Osteoblast (primary cell): ENCODE measurements around the gene SHROOM3. TPM values are rescaled to one million over a fixed set of nuclear protein-coding genes. Genes with fewer than 3 reads are reported as not detected.

ENCODE experiments used
- DNase-seq: peaks from one replicate; pipeline ENCODE4 v3.0.0; 2011; ENCODE audit warnings: low spot score, mixed read lengths; ENCODE audit not compliant: insufficient read length; ENCODE audit errors: missing footprints
- H2AFZ ChIP-seq: 2 replicates; pipeline ENCODE4 v1.6.0; 2011; ENCODE audit warnings: mild to moderate bottlenecking, low read length
- H3K27ac ChIP-seq: 2 replicates; pipeline ENCODE4 v1.5.1; 2011; ENCODE audit warnings: mild to moderate bottlenecking, low read depth, low read length, moderate library complexity
- H3K27me3 ChIP-seq: 2 replicates; pipeline ENCODE4 v1.6.0; 2012; ENCODE audit warnings: mild to moderate bottlenecking, control low read depth, inconsistent platforms, low read length, moderate library complexity; ENCODE audit not compliant: insufficient read depth
- H3K36me3 ChIP-seq: 2 replicates; pipeline ENCODE4 v1.5.1; 2011; ENCODE audit warnings: mild to moderate bottlenecking, low read length, control low read depth, moderate library complexity; ENCODE audit not compliant: insufficient read depth
- H3K4me1 ChIP-seq: 2 replicates; pipeline ENCODE4 v1.5.1; 2011; ENCODE audit warnings: mild to moderate bottlenecking, low read length, control low read depth, moderate library complexity; ENCODE audit not compliant: insufficient read depth
- H3K4me2 ChIP-seq: 2 replicates; pipeline ENCODE4 v1.6.0; 2011; ENCODE audit warnings: mild to moderate bottlenecking, low read length; ENCODE audit not compliant: insufficient read depth
- H3K4me3 ChIP-seq: fragments of 200-600 bp; sonication (generic); 3 replicates; pipeline ENCODE4 v1.5.1; 2012; ENCODE audit warnings: mild to moderate bottlenecking, low read length, inconsistent platforms; ENCODE audit not compliant: insufficient read depth
- H3K79me2 ChIP-seq: 2 replicates; pipeline ENCODE4 v1.6.0; 2012; ENCODE audit warnings: mild to moderate bottlenecking, low read length, control low read depth, inconsistent platforms; ENCODE audit not compliant: insufficient read depth
- H3K9me3 ChIP-seq: 2 replicates; pipeline ENCODE4 v1.5.1; 2011; ENCODE audit warnings: low read depth, low read length, control low read depth
- H4K20me1 ChIP-seq: 2 replicates; pipeline ENCODE4 v1.6.0; 2012; ENCODE audit warnings: mild to moderate bottlenecking, low read length, control low read depth; ENCODE audit not compliant: insufficient read depth
- total RNA-seq: library from RNA; depleted of rRNA; stranded (reverse); fragments of >200 nt; gene quantifications from 2 replicates; pipeline ENCODE4 v1.2.3, GENCODE V29; 2012
- TF ChIP-seq, protein P1 (sequence below): IDR thresholded peaks from 2 replicates; pipeline ENCODE4 v1.5.1; 2011; ENCODE audit warnings: mild to moderate bottlenecking, low read depth, low read length, moderate library complexity; ENCODE audit errors: extremely low read depth

SHROOM3 gene
- total RNA-seq, 1 donor = 9.8 TPM

DNA sequence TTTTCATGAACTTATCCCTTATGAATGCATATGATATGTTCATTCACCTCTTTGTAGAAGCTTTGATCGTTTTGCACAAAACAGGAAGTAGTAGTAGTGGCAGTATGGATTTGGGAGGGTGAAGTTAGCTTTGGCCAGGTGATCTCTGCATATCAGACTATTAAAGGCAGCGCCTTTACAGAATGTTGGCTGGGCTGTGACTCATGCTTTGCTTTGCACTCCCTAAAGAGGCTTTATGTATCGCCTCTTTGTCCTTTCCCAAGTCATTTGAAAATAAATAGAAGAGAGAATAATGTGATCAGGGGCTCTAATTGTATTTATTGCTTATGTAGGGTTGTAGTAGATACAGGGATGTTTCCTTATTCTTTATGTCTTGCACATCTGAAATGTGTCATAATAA is 50.4 kb downstream of the SHROOM3 start:
- no peak for DNase-seq
- Histone ChIP-seq H3K4me3 (no peak overlapping the region), H2AFZ (no peak overlapping the region), H3K4me1 (no peaks in the 10 kb centered on the region), H3K27me3 (no peaks in the 10 kb centered on the region), H3K79me2 (no peaks in the 10 kb centered on the region), H3K9me3 (no peaks in the 10 kb centered on the region), H3K36me3 (no peaks in the 10 kb centered on the region), H3K27ac (no peak overlapping the region), H3K4me2 (no peak overlapping the region), H4K20me1 (no peaks in the 10 kb centered on the region)
- TF ChIP-seq, protein P1, sequence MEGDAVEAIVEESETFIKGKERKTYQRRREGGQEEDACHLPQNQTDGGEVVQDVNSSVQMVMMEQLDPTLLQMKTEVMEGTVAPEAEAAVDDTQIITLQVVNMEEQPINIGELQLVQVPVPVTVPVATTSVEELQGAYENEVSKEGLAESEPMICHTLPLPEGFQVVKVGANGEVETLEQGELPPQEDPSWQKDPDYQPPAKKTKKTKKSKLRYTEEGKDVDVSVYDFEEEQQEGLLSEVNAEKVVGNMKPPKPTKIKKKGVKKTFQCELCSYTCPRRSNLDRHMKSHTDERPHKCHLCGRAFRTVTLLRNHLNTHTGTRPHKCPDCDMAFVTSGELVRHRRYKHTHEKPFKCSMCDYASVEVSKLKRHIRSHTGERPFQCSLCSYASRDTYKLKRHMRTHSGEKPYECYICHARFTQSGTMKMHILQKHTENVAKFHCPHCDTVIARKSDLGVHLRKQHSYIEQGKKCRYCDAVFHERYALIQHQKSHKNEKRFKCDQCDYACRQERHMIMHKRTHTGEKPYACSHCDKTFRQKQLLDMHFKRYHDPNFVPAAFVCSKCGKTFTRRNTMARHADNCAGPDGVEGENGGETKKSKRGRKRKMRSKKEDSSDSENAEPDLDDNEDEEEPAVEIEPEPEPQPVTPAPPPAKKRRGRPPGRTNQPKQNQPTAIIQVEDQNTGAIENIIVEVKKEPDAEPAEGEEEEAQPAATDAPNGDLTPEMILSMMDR = no peak

- H3K27ac ChIP-seq = no peak overlapping the region
- H3K4me2 ChIP-seq = no peak overlapping the region
- no peaks in the 10 kb centered on the region for H3K9me3 ChIP-seq
- H4K20me1 ChIP-seq = no peaks in the 10 kb centered on the region
- H3K79me2 ChIP-seq = no peaks in the 10 kb centered on the region
- H3K4me1 ChIP-seq = no peaks in the 10 kb centered on the region
- H3K4me3 ChIP-seq = no peak overlapping the region
- TF ChIP-seq, protein P1 = no peak
- peak; percentile 19 for DNase-seq
- H3K27me3 ChIP-seq = no peaks in the 10 kb centered on the region
- H3K36me3 ChIP-seq = no peaks in the 10 kb centered on the region
- no peak overlapping the region for H2AFZ ChIP-seq
These were observed 51.7 kb downstream of the SHROOM3 start for GRCh38 chr4:76486588-76487276.

DNA sequence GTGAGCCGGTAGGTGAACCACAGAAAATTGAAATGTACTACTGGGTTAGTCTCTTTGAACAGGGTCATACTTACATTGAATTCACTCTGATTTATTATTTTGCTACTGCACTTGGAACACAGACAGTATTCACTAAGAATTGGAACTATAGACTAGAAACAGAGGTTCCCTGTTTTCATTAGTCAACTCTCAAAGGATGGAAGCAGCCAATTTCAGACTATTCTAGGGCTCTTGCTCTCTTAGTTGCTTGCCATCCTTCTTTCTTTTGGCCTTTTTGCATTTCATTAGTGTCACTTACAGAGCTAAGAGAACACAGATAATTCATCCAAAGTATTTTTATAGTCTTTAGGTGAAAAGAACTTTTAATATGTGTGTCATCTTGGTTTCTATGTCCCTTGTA is 52.6 kb downstream of the SHROOM3 start:
- Histone ChIP-seq H3K9me3 (no peaks in the 10 kb centered on the region), H3K27me3 (no peaks in the 10 kb centered on the region), H3K4me3 (no peak overlapping the region), H2AFZ (no peak overlapping the region), H3K27ac (no peak overlapping the region), H3K79me2 (no peaks in the 10 kb centered on the region), H3K4me2 (no peak overlapping the region), H3K4me1 (no peaks in the 10 kb centered on the region), H3K36me3 (no peaks in the 10 kb centered on the region), H4K20me1 (no peaks in the 10 kb centered on the region)
- TF ChIP-seq, protein P1 = no peak
- no peak for DNase-seq

DNA sequence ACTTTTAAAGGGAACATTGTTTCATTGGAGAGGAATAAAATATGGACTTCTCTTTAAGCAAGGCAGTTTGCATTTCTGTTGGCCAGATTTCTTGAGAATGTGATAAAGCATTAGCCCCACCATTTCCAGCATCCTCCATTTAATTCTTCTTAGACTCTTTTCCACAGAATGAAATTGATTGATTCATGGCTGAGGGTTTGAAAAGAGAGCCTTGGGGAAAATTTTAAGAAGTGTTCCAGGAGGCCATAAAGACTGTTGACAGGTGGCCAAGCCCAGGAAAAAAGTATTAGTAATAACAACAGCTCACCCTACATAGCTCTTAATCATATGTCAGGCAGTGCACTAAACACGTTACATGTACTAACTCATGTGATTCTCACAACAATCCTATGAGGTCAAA is 53.4 kb downstream of the SHROOM3 start:
- no peaks in the 10 kb centered on the region for H3K36me3 ChIP-seq
- no peaks in the 10 kb centered on the region for H3K79me2 ChIP-seq
- TF ChIP-seq, protein P1 = no peak
- no peaks in the 10 kb centered on the region for H3K4me1 ChIP-seq
- H3K4me2 ChIP-seq = no peak overlapping the region
- no peaks in the 10 kb centered on the region for H4K20me1 ChIP-seq
- no peak for DNase-seq
- no peak overlapping the region for H2AFZ ChIP-seq
- H3K9me3 ChIP-seq = no peaks in the 10 kb centered on the region
- no peak overlapping the region for H3K27ac ChIP-seq
- H3K27me3 ChIP-seq = no peaks in the 10 kb centered on the region
- no peak overlapping the region for H3K4me3 ChIP-seq
